SK-N-SH (cell line): Measurements from ENCODE around the gene KMT2B. TPM values are rescaled to one million over a fixed set of nuclear protein-coding genes. Genes with fewer than 3 reads are reported as not detected.

ENCODE experiments used
- CTCF ChIA-PET: fragments of 300-600, 350-600 bp; formaldehyde crosslinking; extraction: SDS; loops from one replicate; lab custom pipeline; 2021; lab: Yijun Ruan, JAX
- POLR2A ChIA-PET: fragments of 350-600 bp; sonication (Branson Sonifier 250); formaldehyde crosslinking; extraction: SDS; loops from one replicate; lab custom pipeline; 2020; ENCODE audit warnings: antibody characterized with exemption, inconsistent platforms; lab: Yijun Ruan, JAX
- DNase-seq: peaks from one replicate; pipeline ENCODE4 v3.0.0; 2012
- H2AFZ ChIP-seq: fragments of 200-600 bp; sonication (generic); 2 replicates; pipeline ENCODE4 v1.8.1; 2016; ENCODE audit warnings: antibody characterized with exemption, mild to moderate bottlenecking, low read depth
- H3F3A ChIP-seq: fragments of 200-600 bp; sonication (generic); replicated peaks from 2 replicates; pipeline ENCODE3; 2016; ENCODE audit warnings: antibody characterized with exemption, mild to moderate bottlenecking; ENCODE audit not compliant: insufficient read depth
- H3K27ac ChIP-seq, 2 experiments: fragments of 200-500 bp in 1 of 2; fragments of 200-600 bp in 1 of 2; sonication (Bioruptor generic) in 1 of 2; sonication (generic), shearing (Covaris generic) in 1 of 2; 2 replicates each; pipeline versions ENCODE4 v1.5.1 to v1.6.1; 2014 to 2016; ENCODE audit warnings: low read depth in 2 of 2, inconsistent platforms in 1 of 2, low read length in 1 of 2, mild to moderate bottlenecking in 1 of 2, mixed read lengths in 1 of 2
- H3K27me3 ChIP-seq: fragments of 200-600 bp; sonication (generic), shearing (Covaris generic); 2 replicates; pipeline ENCODE4 v1.6.1; 2016; ENCODE audit warnings: mixed run types; ENCODE audit not compliant: insufficient read depth
- H3K36me3 ChIP-seq, 2 experiments: fragments of 200-500 bp in 1 of 2; fragments of 200-600 bp in 1 of 2; sonication (Bioruptor generic) in 1 of 2; sonication (generic) in 1 of 2; replicated peaks in 1 of 2; 2 replicates each; pipeline versions ENCODE3 to v1.5.1; 2014 to 2016; ENCODE audit warnings: low read length in 1 of 2, mild to moderate bottlenecking in 1 of 2; ENCODE audit not compliant: insufficient read depth in 2 of 2, control insufficient read depth in 1 of 2
- H3K4me1 ChIP-seq, 2 experiments: fragments of 200-500 bp in 1 of 2; fragments of 200-600 bp in 1 of 2; sonication (Bioruptor generic) in 1 of 2; sonication (generic), shearing (Covaris generic) in 1 of 2; 2 replicates each; pipeline versions ENCODE4 v1.5.1 to v1.6.1; 2014 to 2016; ENCODE audit warnings: low read depth in 1 of 2, low read length in 1 of 2, mixed run types in 1 of 2; ENCODE audit not compliant: insufficient read depth in 2 of 2, control insufficient read depth in 1 of 2
- H3K4me2 ChIP-seq: fragments of 200-600 bp; sonication (generic), shearing (Covaris generic); 2 replicates; pipeline ENCODE4 v1.6.1; 2017; ENCODE audit warnings: mixed run types
- H3K4me3 ChIP-seq, 2 experiments: fragments of 200-500 bp in 1 of 2; fragments of 200-600 bp in 1 of 2; sonication (Bioruptor generic) in 1 of 2; sonication (generic), shearing (Covaris generic) in 1 of 2; 2 replicates each; pipeline versions ENCODE4 v1.5.1 to v1.8.1; 2014 to 2016; ENCODE audit warnings: low read depth in 2 of 2, inconsistent platforms in 1 of 2, low read length in 1 of 2, mild to moderate bottlenecking in 1 of 2, mixed read lengths in 1 of 2, moderate library complexity in 1 of 2
- H3K79me2 ChIP-seq: fragments of 200-600 bp; sonication (generic); 2 replicates; pipeline ENCODE4 v1.8.1; 2017; ENCODE audit warnings: mild to moderate bottlenecking; ENCODE audit not compliant: insufficient read depth
- H3K9ac ChIP-seq: fragments of 200-600 bp; sonication (generic); 2 replicates; pipeline ENCODE4 v1.6.1; 2017; ENCODE audit warnings: mixed run types
- H3K9me2 ChIP-seq: fragments of 200-600 bp; sonication (generic); 2 replicates; pipeline ENCODE4 v1.6.1; 2017; ENCODE audit warnings: mixed run types
- H3K9me3 ChIP-seq: fragments of 200-600 bp; sonication (generic); 2 replicates; pipeline ENCODE4 v1.6.1; 2017; ENCODE audit warnings: mixed run types, mild to moderate bottlenecking, moderate library complexity
- H4K20me1 ChIP-seq: fragments of 200-600 bp; sonication (generic); 2 replicates; pipeline ENCODE4 v1.6.1; 2017; ENCODE audit warnings: mild to moderate bottlenecking, mixed run types; ENCODE audit not compliant: insufficient read depth
- ELF1 ChIP-seq: IDR thresholded peaks from 2 replicates; pipeline ENCODE4 v1.4.0; 2012
- EZH2phosphoT487 ChIP-seq: fragments of 200-600 bp; sonication (generic); IDR thresholded peaks from 2 replicates; pipeline ENCODE4 v1.6.1; 2017; ENCODE audit warnings: low read depth, mixed run types, mild to moderate bottlenecking, antibody characterized with exemption, moderate library complexity, borderline replicate concordance
- FOSL2 ChIP-seq: IDR thresholded peaks from 2 replicates; pipeline ENCODE4 v1.4.0; 2012; ENCODE audit warnings: low read depth, mild to moderate bottlenecking, moderate library complexity, borderline replicate concordance
- GATA2 ChIP-seq: sonication (generic); formaldehyde crosslinking; IDR thresholded peaks from 2 replicates; pipeline ENCODE4 v1.5.0; 2020; ENCODE audit warnings: mild to moderate bottlenecking, missing genetic modification reagents
- MEF2A ChIP-seq: IDR thresholded peaks from 2 replicates; pipeline ENCODE4 v1.4.0; 2012; ENCODE audit warnings: low read depth, borderline replicate concordance
- MXI1 ChIP-seq: IDR thresholded peaks from 2 replicates; pipeline ENCODE4 v1.6.1; 2012; ENCODE audit warnings: mild to moderate bottlenecking, low read depth, low read length, improper control_type of control experiment
- NFIC ChIP-seq: IDR thresholded peaks from 2 replicates; pipeline ENCODE4 v1.4.0; 2012; ENCODE audit warnings: borderline replicate concordance
- NRF1 ChIP-seq: IDR thresholded peaks from 2 replicates; pipeline ENCODE4 v1.6.1; 2012; ENCODE audit warnings: low read depth, mild to moderate bottlenecking, low read length
- POLR2AphosphoS5 ChIP-seq: IDR thresholded peaks from 2 replicates; pipeline ENCODE4 v1.6.1; 2012; ENCODE audit warnings: low read depth, low read length
- RAD21 ChIP-seq: IDR thresholded peaks from 2 replicates; pipeline ENCODE4 v1.6.1; 2012; ENCODE audit warnings: mild to moderate bottlenecking, low read length
- RCOR1 ChIP-seq: fragments of 150-350 bp; IDR thresholded peaks from 2 replicates; pipeline ENCODE4 v1.6.1; 2017; ENCODE audit warnings: antibody characterized with exemption, low read length
- RFX5 ChIP-seq: IDR thresholded peaks from 2 replicates; pipeline ENCODE4 v1.6.1; 2012; ENCODE audit warnings: mild to moderate bottlenecking, improper control_type of control experiment, low read length
- SMC3 ChIP-seq: IDR thresholded peaks from 2 replicates; pipeline ENCODE4 v1.6.1; 2012; ENCODE audit warnings: low read depth, low read length, improper control_type of control experiment
- TEAD4 ChIP-seq: IDR thresholded peaks from 2 replicates; pipeline ENCODE4 v1.4.0; 2012; ENCODE audit warnings: mild to moderate bottlenecking, borderline replicate concordance; ENCODE audit not compliant: insufficient read depth
- YY1 ChIP-seq: IDR thresholded peaks from 2 replicates; pipeline ENCODE4 v1.4.0; 2012; ENCODE audit warnings: low read depth, mild to moderate bottlenecking
- WGBS: methylation state at CpG from one replicate; pipeline ENCODE4 v1.1.6; 2017; ENCODE audit warnings: low lambda C conversion rate; 5-methylcytosine and 5-hydroxymethylcytosine counted together
- polyA plus RNA-seq, 3 experiments: library from polyadenylated mRNA; depleted of rRNA; stranded (reverse); fragments of >200 nt; gene quantifications; 2 replicates each; pipeline ENCODE4 v1.2.3, GENCODE V29; 2012
- TF ChIP-seq, protein P1 (sequence below): fragments of 200-600 bp; sonication (generic); IDR thresholded peaks from 2 replicates; pipeline ENCODE4 v1.6.1; 2017; ENCODE audit warnings: antibody characterized with exemption, mild to moderate bottlenecking, moderate library complexity
- TF ChIP-seq, protein P2 (sequence below): fragments of 150-350 bp; IDR thresholded peaks from 2 replicates; pipeline ENCODE4 v1.6.1; 2017; ENCODE audit warnings: antibody characterized with exemption, low read length, low read depth, borderline replicate concordance
- TF ChIP-seq, protein P3 (sequence below): IDR thresholded peaks from 2 replicates; pipeline ENCODE4; 2012
- TF ChIP-seq, protein P4 (sequence below): IDR thresholded peaks from 2 replicates; pipeline ENCODE4 v1.4.0; 2012; ENCODE audit warnings: low read depth, borderline replicate concordance

The KMT2B gene
- polyA plus RNA-seq, 1 of the 3 experiments (the other 2 are of a cell fraction), result 29.2 TPM

DNA sequence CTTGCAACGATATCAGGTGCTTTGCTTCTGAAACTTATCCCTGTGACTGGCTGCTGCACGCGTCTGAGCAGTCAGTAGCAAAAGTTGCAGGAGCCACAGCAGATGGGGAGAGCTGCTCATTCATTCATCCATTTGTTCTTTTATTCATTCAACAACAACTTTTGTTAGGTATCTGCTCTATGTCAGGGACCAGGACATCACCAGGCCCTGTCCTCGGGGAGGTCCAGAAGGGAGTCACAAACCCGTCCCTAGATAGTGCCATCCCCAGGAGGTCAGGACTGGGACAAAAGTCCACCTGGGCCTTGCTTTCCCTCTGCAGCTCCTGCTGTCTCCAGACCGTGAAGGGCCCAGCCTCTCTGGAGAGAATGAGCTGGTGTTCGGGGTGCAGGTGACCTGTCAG is 60.2 kb downstream of the KMT2B start:
- POLR2A ChIA-PET, result no interaction called here
- H3F3A ChIP-seq, result peaks cover 8% of the 10 kb centered on the region
- 86% methylated on average over 7 of the region's 7 CpGs for WGBS
- H2AFZ ChIP-seq, result no peak overlapping the region
- no peak overlapping the region for H3K4me3 ChIP-seq
- no peak overlapping the region for H3K27ac ChIP-seq
- H3K9me3 ChIP-seq, result no peaks in the 10 kb centered on the region
- no peak for TF ChIP-seq TEAD4
- TF ChIP-seq FOSL2, result no peak
- no peak for TF ChIP-seq GATA2 (CRISPR knock-in tag)
- no peak for TF ChIP-seq NRF1
- TF ChIP-seq SMC3, result no peak
- TF ChIP-seq, protein P1, sequence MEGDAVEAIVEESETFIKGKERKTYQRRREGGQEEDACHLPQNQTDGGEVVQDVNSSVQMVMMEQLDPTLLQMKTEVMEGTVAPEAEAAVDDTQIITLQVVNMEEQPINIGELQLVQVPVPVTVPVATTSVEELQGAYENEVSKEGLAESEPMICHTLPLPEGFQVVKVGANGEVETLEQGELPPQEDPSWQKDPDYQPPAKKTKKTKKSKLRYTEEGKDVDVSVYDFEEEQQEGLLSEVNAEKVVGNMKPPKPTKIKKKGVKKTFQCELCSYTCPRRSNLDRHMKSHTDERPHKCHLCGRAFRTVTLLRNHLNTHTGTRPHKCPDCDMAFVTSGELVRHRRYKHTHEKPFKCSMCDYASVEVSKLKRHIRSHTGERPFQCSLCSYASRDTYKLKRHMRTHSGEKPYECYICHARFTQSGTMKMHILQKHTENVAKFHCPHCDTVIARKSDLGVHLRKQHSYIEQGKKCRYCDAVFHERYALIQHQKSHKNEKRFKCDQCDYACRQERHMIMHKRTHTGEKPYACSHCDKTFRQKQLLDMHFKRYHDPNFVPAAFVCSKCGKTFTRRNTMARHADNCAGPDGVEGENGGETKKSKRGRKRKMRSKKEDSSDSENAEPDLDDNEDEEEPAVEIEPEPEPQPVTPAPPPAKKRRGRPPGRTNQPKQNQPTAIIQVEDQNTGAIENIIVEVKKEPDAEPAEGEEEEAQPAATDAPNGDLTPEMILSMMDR, result no peak
- no peak for TF ChIP-seq YY1
- no peak for TF ChIP-seq RFX5
- TF ChIP-seq RAD21, result no peak
- no peak for TF ChIP-seq POLR2AphosphoS5
- TF ChIP-seq, protein P2, sequence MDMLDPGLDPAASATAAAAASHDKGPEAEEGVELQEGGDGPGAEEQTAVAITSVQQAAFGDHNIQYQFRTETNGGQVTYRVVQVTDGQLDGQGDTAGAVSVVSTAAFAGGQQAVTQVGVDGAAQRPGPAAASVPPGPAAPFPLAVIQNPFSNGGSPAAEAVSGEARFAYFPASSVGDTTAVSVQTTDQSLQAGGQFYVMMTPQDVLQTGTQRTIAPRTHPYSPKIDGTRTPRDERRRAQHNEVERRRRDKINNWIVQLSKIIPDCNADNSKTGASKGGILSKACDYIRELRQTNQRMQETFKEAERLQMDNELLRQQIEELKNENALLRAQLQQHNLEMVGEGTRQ, result no peak
- TF ChIP-seq ELF1, result no peak
- TF ChIP-seq MEF2A, result no peak
- no peak for TF ChIP-seq MXI1
- TF ChIP-seq, protein P3, sequence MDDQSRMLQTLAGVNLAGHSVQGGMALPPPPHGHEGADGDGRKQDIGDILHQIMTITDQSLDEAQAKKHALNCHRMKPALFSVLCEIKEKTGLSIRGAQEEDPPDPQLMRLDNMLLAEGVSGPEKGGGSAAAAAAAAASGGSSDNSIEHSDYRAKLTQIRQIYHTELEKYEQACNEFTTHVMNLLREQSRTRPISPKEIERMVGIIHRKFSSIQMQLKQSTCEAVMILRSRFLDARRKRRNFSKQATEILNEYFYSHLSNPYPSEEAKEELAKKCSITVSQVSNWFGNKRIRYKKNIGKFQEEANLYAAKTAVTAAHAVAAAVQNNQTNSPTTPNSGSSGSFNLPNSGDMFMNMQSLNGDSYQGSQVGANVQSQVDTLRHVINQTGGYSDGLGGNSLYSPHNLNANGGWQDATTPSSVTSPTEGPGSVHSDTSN, result no peak
- TF ChIP-seq RCOR1, result no peak
- TF ChIP-seq EZH2phosphoT487, result no peak
- TF ChIP-seq, protein P4, sequence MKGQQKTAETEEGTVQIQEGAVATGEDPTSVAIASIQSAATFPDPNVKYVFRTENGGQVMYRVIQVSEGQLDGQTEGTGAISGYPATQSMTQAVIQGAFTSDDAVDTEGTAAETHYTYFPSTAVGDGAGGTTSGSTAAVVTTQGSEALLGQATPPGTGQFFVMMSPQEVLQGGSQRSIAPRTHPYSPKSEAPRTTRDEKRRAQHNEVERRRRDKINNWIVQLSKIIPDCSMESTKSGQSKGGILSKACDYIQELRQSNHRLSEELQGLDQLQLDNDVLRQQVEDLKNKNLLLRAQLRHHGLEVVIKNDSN, result no peak
- TF ChIP-seq NFIC, result no peak
- no peak overlapping the region for H3K9ac ChIP-seq
- no peak for DNase-seq
- no peaks in the 10 kb centered on the region for H3K9me2 ChIP-seq
- peaks cover 0 to 12% of the 10 kb centered on the region in 2 experiments; a peak in 2 of 4 replicates for H3K4me1 ChIP-seq
- H3K79me2 ChIP-seq, result peaks cover 13% of the 10 kb centered on the region; the same call in 1 of the 2 replicates
- no peaks in the 10 kb centered on the region for H4K20me1 ChIP-seq
- no peaks in the 10 kb centered on the region for H3K27me3 ChIP-seq
- H3K36me3 ChIP-seq, result peaks cover 0 to 6% of the 10 kb centered on the region in 2 experiments
- CTCF ChIA-PET, result no interaction called here
- H3K4me2 ChIP-seq, result no peak overlapping the region
